GM18505 (cell line): ENCODE results near the gene ALOX5.

ENCODE experiments used
- ATAC-seq: cut with Tn5 transposase; IDR thresholded peaks from one replicate; pipeline ENCODE4 v1.9.1; 2021; ENCODE audit not compliant: unreplicated experiment
- POLR2A ChIP-seq: IDR thresholded peaks from 4 replicates; pipeline ENCODE4 v1.6.1; 2011; ENCODE audit warnings: borderline replicate concordance; ENCODE audit not compliant: insufficient read depth, insufficient read length; ENCODE audit errors: extremely low read depth

Gene ALOX5

GRCh38 chr10:45368181-45368580 is 5.8 kb upstream of the ALOX5 start:
- no peak for ATAC-seq
- TF ChIP-seq POLR2A: no peak

- ATAC-seq: no peak
- TF ChIP-seq POLR2A: no peak
Observed at GRCh38 chr10:45370202-45370955, 3.6 kb upstream of the ALOX5 start.

- no peak for TF ChIP-seq POLR2A
- ATAC-seq: no peak
Observed at GRCh38 chr10:45371560-45371959, 2.5 kb upstream of the ALOX5 start.

- TF ChIP-seq POLR2A: no peak
- ATAC-seq: no peak
Observed at GRCh38 chr10:45372251-45372951, 1.6 kb upstream of the ALOX5 start.

- ATAC-seq: peak; percentile 37
- no peak for TF ChIP-seq POLR2A
Observed at GRCh38 chr10:45373003-45373575, 927 bp upstream of the ALOX5 start.

- TF ChIP-seq POLR2A: no peak
- ATAC-seq: peak; percentile 26
Observed at GRCh38 chr10:45374350-45375052, 485 bp downstream of the ALOX5 start.

- no peak for TF ChIP-seq POLR2A
- ATAC-seq: no peak
Observed at GRCh38 chr10:45375101-45375500, 1.1 kb downstream of the ALOX5 start.

GRCh38 chr10:45375716-45376231 is 1.8 kb downstream of the ALOX5 start:
- ATAC-seq: no peak
- TF ChIP-seq POLR2A: peak; percentile 52

GRCh38 chr10:45376371-45376801 is 2.4 kb downstream of the ALOX5 start:
- no peak for TF ChIP-seq POLR2A
- ATAC-seq: no peak

GRCh38 chr10:45377321-45377720 is 3.3 kb downstream of the ALOX5 start:
- no peak for ATAC-seq
- no peak for TF ChIP-seq POLR2A

GRCh38 chr10:45377858-45378257 is 3.8 kb downstream of the ALOX5 start:
- no peak for ATAC-seq
- TF ChIP-seq POLR2A: no peak

GRCh38 chr10:45378914-45379726 is 5.1 kb downstream of the ALOX5 start:
- no peak for ATAC-seq
- TF ChIP-seq POLR2A: no peak
